A673 (cell line): ENCODE measurements around the gene IL21R. TPM values are rescaled to one million over a fixed set of nuclear protein-coding genes. Genes with fewer than 3 reads are reported as not detected.

Source experiments
- BruUV-seq: library from RNA; stranded (reverse); fragments of 400-500 nt; replicated peaks from 2 replicates; lab custom pipeline; 2021; lab: Mats Ljungman, UMichigan
- CTCF ChIA-PET: fragments of 300-600 bp; sonication (Branson Sonifier 250); formaldehyde crosslinking; loops from one replicate; lab custom pipeline; 2022; ENCODE audit warnings: antibody characterized with exemption; lab: Charles Lee
- POLR2A ChIA-PET: fragments of 300-600 bp; sonication (Branson Sonifier 250); formaldehyde crosslinking; loops from one replicate; lab custom pipeline; 2022; ENCODE audit warnings: antibody characterized with exemption; ENCODE audit not compliant: low non-redundant PET; lab: Charles Lee
- DNase-seq: peaks from one replicate; pipeline ENCODE4 v3.0.0-alpha.2; 2015; ENCODE audit warnings: low spot score
- H3K27ac ChIP-seq: fragments of 200-600 bp; sonication (generic); 2 replicates; pipeline ENCODE4 v1.5.1; 2016; ENCODE audit warnings: mixed run types, low read depth, mild to moderate bottlenecking, mixed read lengths, antibody characterized with exemption, low read length; ENCODE audit not compliant: poor library complexity, severe bottlenecking
- H3K27me3 ChIP-seq: fragments of 200-600 bp; sonication (generic); replicated peaks from 2 replicates; pipeline ENCODE4 v1.6.1; 2017; ENCODE audit warnings: mixed run types, low read depth, mild to moderate bottlenecking, mixed read lengths, antibody characterized with exemption, low read length; ENCODE audit not compliant: insufficient read depth, poor library complexity
- H3K36me3 ChIP-seq: fragments of 200-600 bp; sonication (generic); 2 replicates; pipeline ENCODE4 v1.6.1; 2016; ENCODE audit warnings: mixed run types, mild to moderate bottlenecking, mixed read lengths, antibody characterized with exemption, low read length; ENCODE audit not compliant: insufficient read depth, poor library complexity, severe bottlenecking
- H3K4me1 ChIP-seq: fragments of 200-600 bp; sonication (generic); 2 replicates; pipeline ENCODE4 v1.6.1; 2017; ENCODE audit warnings: mixed run types, mild to moderate bottlenecking, mixed read lengths, antibody characterized with exemption, low read length; ENCODE audit not compliant: insufficient read depth, poor library complexity, severe bottlenecking
- H3K4me3 ChIP-seq: fragments of 200-600 bp; sonication (generic); 2 replicates; pipeline ENCODE4 v1.5.1; 2016; ENCODE audit warnings: low read depth, mixed run types, mild to moderate bottlenecking, mixed read lengths, low read length; ENCODE audit not compliant: poor library complexity, severe bottlenecking
- H3K9me3 ChIP-seq: fragments of 200-600 bp; sonication (generic); 2 replicates; pipeline ENCODE4 v1.6.1; 2016; ENCODE audit warnings: mixed run types, low read depth, mild to moderate bottlenecking, mixed read lengths, antibody characterized with exemption, low read length; ENCODE audit not compliant: poor library complexity, severe bottlenecking
- EZH2 ChIP-seq: fragments of 200-600 bp; sonication (generic); IDR thresholded peaks from 2 replicates; pipeline ENCODE4 v1.6.1; 2017; ENCODE audit warnings: borderline replicate concordance, low read depth, mild to moderate bottlenecking, mixed read lengths, antibody characterized with exemption, low read length; ENCODE audit not compliant: poor library complexity, severe bottlenecking
- intact Hi-C: fragments of 100-400 bp; cut with micrococcal nuclease; formaldehyde crosslinking; loops from one replicate; pipeline ENCODE4 v1.10.0; 2022; ENCODE audit not compliant: unreplicated experiment
- total RNA-seq: library from RNA; stranded (reverse); gene quantifications from 2 replicates; pipeline ENCODE4 v1.2.3, GENCODE V29; 2021
- TF ChIP-seq, protein P1 (sequence below): fragments of 300-800, 200-600 bp; sonication (generic); conservative IDR thresholded peaks from 2 replicates; pipeline ENCODE4 v1.5.1; 2017; ENCODE audit warnings: low read depth, mild to moderate bottlenecking, antibody characterized with exemption, low read length, moderate library complexity, mixed read lengths

The IL21R gene
- total RNA-seq, 1 experiment from 2014 or later: 0.19 TPM

DNA sequence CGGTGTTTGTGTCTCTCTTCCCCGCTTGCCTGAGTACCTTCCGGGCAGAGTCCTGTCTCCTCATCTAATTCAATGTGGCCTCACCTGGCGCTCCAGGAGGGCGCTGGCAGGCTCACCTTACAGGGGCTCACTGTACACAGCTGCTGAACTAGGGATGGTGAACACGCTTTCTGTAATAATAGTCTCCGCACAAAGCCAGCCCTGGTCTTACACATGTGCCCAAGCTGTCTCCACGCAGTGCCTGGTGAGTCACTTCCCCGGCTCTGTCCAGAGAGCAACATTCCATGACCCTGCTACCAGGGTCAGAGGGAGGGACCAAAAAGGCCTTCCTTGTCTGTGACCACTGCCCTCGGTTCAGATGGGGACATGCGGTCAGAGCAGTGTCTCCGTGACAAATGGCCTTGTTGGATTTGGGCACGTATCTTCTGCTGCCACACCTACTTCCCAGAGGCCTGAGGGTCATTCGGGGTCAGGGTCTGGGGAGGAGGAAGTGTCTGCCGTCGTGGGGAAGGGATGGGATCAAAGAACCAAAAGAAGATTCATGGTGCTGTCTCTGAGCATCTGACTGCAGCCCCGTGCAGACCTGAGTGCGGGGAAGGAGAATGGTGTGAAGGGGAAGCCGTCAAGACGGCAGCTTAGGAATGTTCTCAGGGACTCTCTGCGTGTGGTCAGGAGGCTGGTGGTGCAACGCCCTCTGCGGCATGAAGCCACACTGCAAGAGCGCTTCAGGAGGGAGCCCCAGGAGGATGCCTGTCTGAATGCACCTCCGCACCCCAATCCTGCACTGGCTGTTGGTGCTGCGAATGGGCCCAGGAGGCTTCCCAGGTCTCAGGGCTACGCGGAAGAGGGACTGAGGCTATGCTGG, 68.8 kb downstream of the IL21R start:
- intact Hi-C loops: no loop called here
- Histone ChIP-seq H3K36me3 (peaks cover 78% of the 10 kb centered on the region), H3K27me3 (no peaks in the 10 kb centered on the region), H3K9me3 (no peaks in the 10 kb centered on the region), H3K4me3 (no peak overlapping the region), H3K4me1 (no peaks in the 10 kb centered on the region), H3K27ac (no peak overlapping the region)
- POLR2A ChIA-PET: no interaction called here
- no peak for DNase-seq
- BruUV-seq: no TSS peak
- TF ChIP-seq, protein P1, sequence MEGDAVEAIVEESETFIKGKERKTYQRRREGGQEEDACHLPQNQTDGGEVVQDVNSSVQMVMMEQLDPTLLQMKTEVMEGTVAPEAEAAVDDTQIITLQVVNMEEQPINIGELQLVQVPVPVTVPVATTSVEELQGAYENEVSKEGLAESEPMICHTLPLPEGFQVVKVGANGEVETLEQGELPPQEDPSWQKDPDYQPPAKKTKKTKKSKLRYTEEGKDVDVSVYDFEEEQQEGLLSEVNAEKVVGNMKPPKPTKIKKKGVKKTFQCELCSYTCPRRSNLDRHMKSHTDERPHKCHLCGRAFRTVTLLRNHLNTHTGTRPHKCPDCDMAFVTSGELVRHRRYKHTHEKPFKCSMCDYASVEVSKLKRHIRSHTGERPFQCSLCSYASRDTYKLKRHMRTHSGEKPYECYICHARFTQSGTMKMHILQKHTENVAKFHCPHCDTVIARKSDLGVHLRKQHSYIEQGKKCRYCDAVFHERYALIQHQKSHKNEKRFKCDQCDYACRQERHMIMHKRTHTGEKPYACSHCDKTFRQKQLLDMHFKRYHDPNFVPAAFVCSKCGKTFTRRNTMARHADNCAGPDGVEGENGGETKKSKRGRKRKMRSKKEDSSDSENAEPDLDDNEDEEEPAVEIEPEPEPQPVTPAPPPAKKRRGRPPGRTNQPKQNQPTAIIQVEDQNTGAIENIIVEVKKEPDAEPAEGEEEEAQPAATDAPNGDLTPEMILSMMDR: no peak
- no peak for TF ChIP-seq EZH2
- CTCF ChIA-PET: no interaction called here

DNA sequence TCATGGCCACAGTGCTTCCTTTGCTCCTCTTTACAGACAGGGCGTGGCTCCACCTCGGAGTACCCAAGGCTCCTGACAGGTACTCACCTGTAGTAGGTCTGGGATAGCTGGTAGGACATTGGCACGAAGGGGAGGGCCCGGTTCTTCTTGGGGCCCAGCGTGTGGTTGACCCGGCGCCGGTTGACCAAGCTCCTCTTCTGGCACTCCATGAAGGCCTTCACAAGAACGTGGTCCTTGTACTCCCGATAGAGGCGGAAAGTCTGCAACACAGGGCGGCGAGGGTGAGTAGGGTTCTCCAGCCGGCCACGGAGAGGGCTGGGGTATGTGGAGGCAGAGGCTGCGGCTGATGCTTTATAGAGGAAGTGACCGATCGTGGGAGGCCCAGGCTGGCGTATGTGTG, 69.7 kb downstream of the IL21R start:
- H3K27ac ChIP-seq: no peak overlapping the region
- H3K4me1 ChIP-seq: no peaks in the 10 kb centered on the region
- no peaks in the 10 kb centered on the region for H3K9me3 ChIP-seq
- intact Hi-C loops: no loop called here
- POLR2A ChIA-PET: no interaction called here
- no peaks in the 10 kb centered on the region for H3K27me3 ChIP-seq
- no TSS peak for BruUV-seq
- H3K4me3 ChIP-seq: no peak overlapping the region
- peaks cover 81% of the 10 kb centered on the region for H3K36me3 ChIP-seq
- TF ChIP-seq, protein P1: no peak
- no peak for TF ChIP-seq EZH2
- no peak for DNase-seq
- CTCF ChIA-PET: no interaction called here

DNA sequence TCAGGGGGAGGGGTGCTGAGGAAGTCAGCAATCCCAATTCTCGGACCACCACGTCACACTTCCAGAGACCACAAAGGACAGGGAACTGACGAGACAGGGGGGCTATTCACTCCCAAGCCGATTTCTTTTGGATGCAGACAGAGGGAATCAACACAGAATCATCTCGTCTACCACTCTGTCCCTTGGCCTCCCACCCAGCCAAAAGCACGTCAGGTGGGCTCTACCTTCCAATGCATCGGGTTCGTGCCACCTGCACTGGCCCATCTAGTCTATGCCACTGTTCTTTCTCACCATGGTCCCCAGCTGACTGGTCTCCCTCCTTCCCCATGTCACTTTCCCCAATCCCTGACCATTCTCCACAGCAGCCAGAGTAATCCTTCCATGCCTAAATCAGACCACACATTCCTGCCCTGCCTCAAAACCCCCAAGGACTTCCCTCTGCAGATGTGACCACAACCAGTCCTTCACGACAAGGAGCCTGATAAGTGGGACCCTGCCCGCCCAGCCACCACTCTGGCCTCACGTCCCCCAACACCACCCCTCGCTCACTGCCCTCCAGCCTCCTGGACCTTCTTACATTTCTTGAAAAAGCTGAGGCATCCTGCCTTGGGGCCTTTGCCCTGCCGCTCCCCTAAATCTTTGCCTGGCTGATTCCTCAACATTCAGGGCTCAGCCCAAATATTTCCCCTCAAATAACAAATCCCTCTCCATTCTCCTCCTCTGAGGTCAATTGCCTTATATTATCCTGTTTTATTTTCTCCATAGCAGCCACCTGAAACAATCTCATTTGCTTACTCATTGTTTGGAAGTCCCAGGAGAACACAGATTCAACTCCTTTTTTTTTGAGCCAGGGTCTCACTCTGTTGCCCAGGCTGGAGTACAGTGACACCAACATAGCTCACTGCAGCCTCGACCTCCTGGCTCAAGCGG, 70.4 kb downstream of the IL21R start:
- DNase-seq: no peak
- intact Hi-C loops: no loop called here
- no peak for TF ChIP-seq EZH2
- TF ChIP-seq, protein P1: no peak
- CTCF ChIA-PET: no interaction called here
- Histone ChIP-seq H3K27me3 (no peaks in the 10 kb centered on the region), H3K27ac (no peak overlapping the region), H3K4me3 (no peak overlapping the region), H3K9me3 (no peaks in the 10 kb centered on the region), H3K36me3 (peaks cover 81% of the 10 kb centered on the region), H3K4me1 (no peaks in the 10 kb centered on the region)
- POLR2A ChIA-PET: no interaction called here
- no TSS peak for BruUV-seq
